ENCODE results near the gene TDRKH. TPM values are rescaled to one million over a fixed set of nuclear protein-coding genes. Genes with fewer than 3 reads are reported as not detected.
A peak's percentile ranks its signal among the peaks of the same experiment; 100 is the strongest.

The TDRKH gene, protein sequence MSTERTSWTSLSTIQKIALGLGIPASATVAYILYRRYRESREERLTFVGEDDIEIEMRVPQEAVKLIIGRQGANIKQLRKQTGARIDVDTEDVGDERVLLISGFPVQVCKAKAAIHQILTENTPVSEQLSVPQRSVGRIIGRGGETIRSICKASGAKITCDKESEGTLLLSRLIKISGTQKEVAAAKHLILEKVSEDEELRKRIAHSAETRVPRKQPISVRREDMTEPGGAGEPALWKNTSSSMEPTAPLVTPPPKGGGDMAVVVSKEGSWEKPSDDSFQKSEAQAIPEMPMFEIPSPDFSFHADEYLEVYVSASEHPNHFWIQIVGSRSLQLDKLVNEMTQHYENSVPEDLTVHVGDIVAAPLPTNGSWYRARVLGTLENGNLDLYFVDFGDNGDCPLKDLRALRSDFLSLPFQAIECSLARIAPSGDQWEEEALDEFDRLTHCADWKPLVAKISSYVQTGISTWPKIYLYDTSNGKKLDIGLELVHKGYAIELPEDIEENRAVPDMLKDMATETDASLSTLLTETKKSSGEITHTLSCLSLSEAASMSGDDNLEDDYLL
- total RNA-seq (1 to 10 TPM; 4.2 to 7.5 (median 6.0) TPM), polyA plus RNA-seq (3.4 TPM)
- long read RNA-seq, donor 1, partial matches to known transcripts: 7 of 22 reads
- long read RNA-seq, donor 1, other reads (novel, unspliced or antisense): 6 of 22 reads
- long read RNA-seq, donor 2, partial matches to known transcripts: 2 of 7 reads
- long read RNA-seq, donor 2, other reads (novel, unspliced or antisense): 4 of 7 reads
- long read RNA-seq, donor 3, transcript TDRKH-203 (13 exons, 2,824 nt): major isoform, 13 of 42 reads
- long read RNA-seq, donor 3, transcript TDRKH-207 (13 exons, 2,768 nt): minor isoform, 11 of 42 reads
- long read RNA-seq, donor 3, partial matches to known transcripts: 9 of 42 reads
- long read RNA-seq, donor 3, other reads (novel, unspliced or antisense): 9 of 42 reads
- long read RNA-seq, donor 4, partial matches to known transcripts: 0 of 12 reads
- long read RNA-seq, donor 4, other reads (novel, unspliced or antisense): 6 of 12 reads

DNA sequence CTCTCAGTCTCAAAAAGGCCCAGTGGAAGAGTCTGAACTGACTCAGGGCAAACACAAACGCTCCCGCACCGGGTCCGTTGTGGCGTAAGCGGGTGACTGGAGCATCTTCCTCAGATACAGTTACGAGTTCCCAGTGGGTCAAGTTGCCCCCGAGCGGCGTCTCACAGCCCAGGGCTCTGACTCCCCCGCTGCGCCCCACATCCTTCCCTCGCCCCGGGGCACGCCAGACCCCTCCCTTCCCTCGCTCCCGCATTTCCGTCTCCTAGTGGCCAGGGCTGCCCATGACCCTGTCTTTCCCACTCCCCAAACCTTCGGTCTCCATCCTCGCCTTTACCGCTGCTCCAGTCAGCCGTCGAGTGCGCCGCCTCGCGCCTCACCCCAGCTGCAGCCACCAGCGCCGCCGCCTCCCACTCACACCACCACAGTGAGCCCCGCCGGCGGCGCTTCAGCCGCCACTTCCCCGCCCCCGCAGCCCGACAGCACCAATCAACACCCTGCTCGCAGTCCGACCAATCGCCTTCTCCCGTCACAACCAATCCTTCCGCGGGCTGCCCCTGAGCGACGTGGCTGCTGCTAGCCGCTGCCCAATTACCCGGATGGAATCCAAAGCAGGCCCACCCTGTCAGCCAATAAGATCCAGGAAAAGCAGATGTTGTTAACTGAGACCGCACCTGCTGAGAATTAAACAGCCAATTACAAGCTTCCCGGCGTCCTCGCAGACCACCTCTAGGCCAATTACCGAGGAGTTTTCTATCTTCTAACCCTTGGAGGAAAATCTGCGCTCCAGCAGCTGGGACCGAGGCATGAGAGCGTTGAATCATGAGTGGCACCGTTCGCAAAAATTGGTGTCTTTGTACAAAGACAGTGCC is at the start of gene TDRKH:
Gene TDRKH (minus strand): TSS at position 430 of the 869 bp plus-strand sequence. CDS start 7,478 bp downstream, outside the sequence.
- Histone ChIP-seq H3K9me3 (ENCODE audit: control insufficient read depth, low read length) (no peaks in the 10 kb centered on the region), H3K4me3 (ENCODE audit: low read length) (peak within 1 kb of the TSS; percentile 77), H3K27me3 (ENCODE audit: control insufficient read depth, insufficient read depth) (no peaks in the 10 kb centered on the region), H3K4me1 (ENCODE audit: control insufficient read depth, insufficient read depth, low read length) (no peaks in the 10 kb centered on the region), H3K27ac (ENCODE audit: low read length) (peak within 1 kb of the TSS; percentile 11)
- peak; percentile 98 to 99 (median 99) for DNase-seq
- ATAC-seq: peak; percentile 100
- intact Hi-C loops (cut with DNase I): no loop called here
- under 1% methylated on average over 58 of the region's 58 CpGs for WGBS

DNA sequence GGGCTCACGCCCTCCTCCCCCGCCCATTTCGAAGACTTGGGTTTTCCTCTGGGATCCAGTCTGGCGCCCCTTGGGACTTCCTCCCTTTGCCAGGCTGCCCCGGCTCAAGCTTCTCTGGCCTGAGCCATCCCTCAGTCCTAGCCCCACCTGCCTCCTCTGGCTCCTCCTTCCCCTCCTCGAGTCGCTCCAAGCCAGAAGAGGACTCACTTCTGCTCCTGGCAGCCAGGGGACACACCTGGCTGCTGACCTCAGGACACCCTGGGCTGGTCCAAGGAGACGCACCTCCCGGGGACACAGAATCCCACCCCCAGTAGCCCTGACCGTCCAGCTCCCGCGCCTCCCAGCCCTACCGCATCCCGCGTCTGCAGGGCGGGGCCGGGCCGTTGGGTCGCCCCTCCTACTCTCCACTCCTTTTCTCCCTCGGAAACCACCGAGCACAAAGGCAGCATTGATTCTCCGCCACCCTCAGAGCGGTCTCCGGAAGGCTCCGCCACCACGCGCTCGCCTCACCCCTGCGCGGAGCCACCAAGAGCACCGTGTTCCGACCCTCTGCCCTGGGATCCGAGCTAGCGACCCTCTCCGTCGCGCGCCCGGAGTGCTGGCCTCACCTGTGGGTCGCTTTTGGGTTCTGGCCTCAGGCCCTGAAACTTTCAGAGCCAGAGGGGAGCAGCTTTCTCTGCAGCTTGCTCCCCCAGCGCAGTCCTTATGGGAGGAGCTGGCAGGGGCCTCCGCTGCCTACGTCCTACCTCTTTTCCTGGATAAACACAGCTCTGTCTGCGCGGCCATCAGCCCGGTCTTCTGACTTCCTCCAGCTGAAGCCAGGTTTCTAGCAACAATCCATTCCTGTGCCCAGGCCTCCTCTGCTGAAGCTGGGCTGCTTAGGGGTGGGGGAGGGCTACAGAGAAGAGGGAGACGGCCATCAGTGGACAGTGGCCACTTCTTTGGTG is 49.4 kb upstream of the TDRKH start, which contains the start of gene C2CD4D:
Gene C2CD4D (minus strand): TSS at position 364 of the 947 bp plus-strand sequence. CDS start 831 bp downstream, outside the sequence.
- Histone ChIP-seq H3K4me1 (ENCODE audit: control insufficient read depth, insufficient read depth, low read length) (no peaks in the 10 kb centered on the region), H3K27ac (ENCODE audit: low read length) (no peak within 1 kb of the TSS), H3K4me3 (ENCODE audit: low read length) (peak within 1 kb of the TSS; percentile 53), H3K9me3 (ENCODE audit: control insufficient read depth, low read length) (no peaks in the 10 kb centered on the region), H3K27me3 (ENCODE audit: control insufficient read depth, insufficient read depth) (no peaks in the 10 kb centered on the region)
- ATAC-seq: peak; percentile 79 to 84
- intact Hi-C loops (cut with DNase I): loop anchor here in 2 of 4 donors (10.0 kb wide), 1 partner anchor 245 kb away; no protein-coding TSS in a partner anchor
- DNase-seq: peak; percentile 62 to 87 (median 85)
- WGBS: 4% methylated on average over 47 of the region's 47 CpGs

DNA sequence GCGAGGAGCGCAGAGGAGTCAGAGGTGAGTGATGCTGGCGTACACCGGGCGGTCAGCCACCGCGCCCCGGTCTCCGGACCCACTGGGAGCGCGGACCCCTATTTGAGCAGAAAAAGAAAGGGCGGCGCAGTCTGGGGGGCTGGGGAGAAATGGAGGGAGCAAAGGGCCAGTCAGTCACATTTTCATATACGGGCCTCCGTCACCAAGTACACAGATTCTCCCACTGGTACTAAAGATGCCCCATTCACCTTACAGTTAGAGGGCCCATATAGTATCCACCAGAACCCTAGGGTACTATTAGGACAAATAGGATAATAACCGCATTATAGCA is 48.7 kb upstream of the TDRKH start:
- Histone ChIP-seq H3K27me3 (ENCODE audit: control insufficient read depth, insufficient read depth) (no peaks in the 10 kb centered on the region), H3K27ac (ENCODE audit: low read length) (no peak overlapping the region), H3K9me3 (ENCODE audit: control insufficient read depth, low read length) (no peaks in the 10 kb centered on the region), H3K4me3 (ENCODE audit: low read length) (peak overlapping the region; percentile 53), H3K4me1 (ENCODE audit: control insufficient read depth, insufficient read depth, low read length) (no peaks in the 10 kb centered on the region)
- intact Hi-C loops (cut with DNase I): loop anchor here in 2 of 4 donors (10.0 kb wide), 1 partner anchor 244 kb away; no protein-coding TSS in a partner anchor
- WGBS: 12% methylated on average over 16 of the region's 16 CpGs
- ATAC-seq (no peak), DNase-seq (no peak)

DNA sequence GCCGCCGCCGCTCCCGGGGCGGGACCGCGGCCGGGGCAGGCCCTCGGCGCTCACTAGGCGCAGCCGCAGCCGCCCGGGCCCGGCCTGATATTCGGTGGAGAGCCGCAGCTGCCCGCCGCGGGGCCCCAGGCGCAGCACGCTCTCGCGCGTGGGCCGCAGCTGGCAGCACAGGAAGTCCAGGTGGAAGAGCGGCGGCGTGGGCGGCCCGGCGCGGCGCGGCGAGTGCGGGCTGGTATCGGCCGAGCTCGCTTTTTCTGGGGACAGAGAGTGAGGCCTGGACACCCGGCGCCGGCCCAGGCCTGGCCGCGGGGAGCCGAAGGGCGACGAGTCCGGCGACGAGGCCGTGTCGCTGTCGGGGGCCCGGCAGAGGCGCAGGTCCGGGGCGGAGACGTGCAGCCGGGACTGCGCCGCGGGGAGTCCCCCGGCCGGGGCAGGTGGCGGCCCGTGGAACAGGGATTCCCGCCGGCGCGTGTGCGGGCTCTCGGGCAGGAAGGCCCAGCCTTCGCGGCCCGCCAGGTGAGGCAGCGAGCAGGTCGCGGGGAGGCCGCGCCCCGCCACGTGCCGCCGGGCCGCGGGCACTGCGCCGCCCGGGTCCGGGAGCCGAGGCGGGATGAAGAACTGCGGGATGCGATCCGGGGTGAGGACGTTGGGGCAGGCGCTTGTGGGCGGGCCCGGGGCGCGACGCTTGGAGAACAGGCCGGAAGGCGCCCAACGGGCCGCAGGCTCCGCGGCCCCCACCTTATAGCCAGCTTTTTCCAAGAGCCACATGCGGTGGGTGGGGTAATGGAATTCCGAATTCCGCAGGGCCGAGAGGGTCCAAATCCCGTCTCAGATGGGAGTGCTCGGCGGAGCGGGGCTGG is 48.2 kb upstream of the TDRKH start:
- Histone ChIP-seq H3K4me3 (ENCODE audit: low read length) (peak overlapping the region; percentile 53), H3K27me3 (ENCODE audit: control insufficient read depth, insufficient read depth) (no peaks in the 10 kb centered on the region), H3K4me1 (ENCODE audit: control insufficient read depth, insufficient read depth, low read length) (no peaks in the 10 kb centered on the region), H3K27ac (ENCODE audit: low read length) (no peak overlapping the region), H3K9me3 (ENCODE audit: control insufficient read depth, low read length) (no peaks in the 10 kb centered on the region)
- 2% methylated on average over 117 of the region's 117 CpGs for WGBS
- intact Hi-C loops (cut with DNase I): loop anchor here in 2 of 4 donors (10.0 kb wide), 1 partner anchor 244 kb away; no protein-coding TSS in a partner anchor
- ATAC-seq (peak; percentile 37 to 41), DNase-seq (peak; percentile 28 to 80 (median 72))

DNA sequence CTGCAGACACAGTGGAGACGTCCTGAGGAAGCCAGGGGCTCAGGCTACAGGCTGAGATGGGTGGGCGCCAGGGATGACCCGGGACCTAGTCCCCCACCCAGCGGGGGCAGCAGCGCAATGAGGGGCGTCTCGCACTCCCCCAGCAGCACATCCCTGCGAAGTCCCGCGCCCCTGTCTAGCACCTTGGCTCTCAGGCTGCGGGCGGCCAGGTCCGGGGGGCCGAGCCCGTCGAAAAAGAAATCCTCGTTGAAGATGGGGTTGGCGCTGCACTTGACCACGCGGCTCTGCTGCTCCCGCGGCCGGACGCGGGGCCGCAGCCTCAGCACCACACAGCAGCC is 47.6 kb upstream of the TDRKH start:
- Histone ChIP-seq H3K4me3 (ENCODE audit: low read length) (peak overlapping the region; percentile 53), H3K27ac (ENCODE audit: low read length) (no peak overlapping the region), H3K27me3 (ENCODE audit: control insufficient read depth, insufficient read depth) (no peaks in the 10 kb centered on the region), H3K9me3 (ENCODE audit: control insufficient read depth, low read length) (no peaks in the 10 kb centered on the region), H3K4me1 (ENCODE audit: control insufficient read depth, insufficient read depth, low read length) (no peaks in the 10 kb centered on the region)
- intact Hi-C loops (cut with DNase I): loop anchor here in 2 of 4 donors (10.0 kb wide), 1 partner anchor 243 kb away; no protein-coding TSS in a partner anchor
- no peak for ATAC-seq
- DNase-seq: no peak
- 7% methylated on average over 26 of the region's 26 CpGs for WGBS

DNA sequence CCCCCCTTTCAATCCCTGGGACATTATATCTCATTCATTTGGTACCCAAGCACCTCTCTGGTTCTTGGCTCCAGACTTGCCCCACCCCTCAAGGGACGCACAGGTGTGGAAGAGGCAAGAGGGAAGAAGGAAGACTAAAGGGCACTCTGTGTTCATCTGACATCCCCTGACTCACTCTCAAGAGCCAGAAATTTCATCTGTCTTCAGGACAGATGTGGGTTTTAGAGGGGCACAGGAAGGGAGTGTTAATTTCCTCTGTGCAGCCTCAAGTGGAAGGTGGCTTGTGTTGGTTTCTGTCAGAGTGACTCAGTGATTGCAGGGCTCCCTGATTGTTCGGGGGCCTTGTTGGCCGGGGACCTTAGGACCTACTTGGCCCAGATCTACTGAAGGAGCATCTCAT is 46.9 kb upstream of the TDRKH start:
- Histone ChIP-seq H3K27ac (ENCODE audit: low read length) (no peak overlapping the region), H3K27me3 (ENCODE audit: control insufficient read depth, insufficient read depth) (no peaks in the 10 kb centered on the region)
- 50% methylated on average over 3 of the region's 3 CpGs for WGBS

DNA sequence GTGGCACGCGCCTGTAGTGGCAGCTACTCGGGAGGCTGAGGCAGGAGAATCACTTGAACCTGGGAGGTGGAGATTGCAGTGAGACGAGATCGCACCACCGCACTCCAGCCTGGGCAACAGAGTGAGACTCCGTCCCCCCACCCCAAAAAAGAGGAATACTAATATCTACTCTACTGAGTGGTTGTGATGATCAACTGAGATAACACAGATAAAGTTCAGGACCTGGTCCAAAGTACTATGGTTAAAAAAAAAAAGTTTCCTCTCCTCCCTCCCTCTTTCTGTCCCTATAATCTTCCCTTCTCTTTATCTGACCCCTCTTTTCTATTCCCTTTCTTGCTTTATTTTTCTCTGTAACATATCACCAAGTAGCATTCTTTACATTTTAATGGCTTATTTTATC is 45.3 kb upstream of the TDRKH start:
- no peaks in the 10 kb centered on the region for H3K27me3 ChIP-seq (ENCODE audit: control insufficient read depth, insufficient read depth)
- H3K9me3 ChIP-seq (ENCODE audit: control insufficient read depth, low read length): no peaks in the 10 kb centered on the region
- 94% methylated on average over 7 of the region's 7 CpGs for WGBS
- no peak for DNase-seq
- H3K27ac ChIP-seq (ENCODE audit: low read length): no peak overlapping the region
- no peaks in the 10 kb centered on the region for H3K4me1 ChIP-seq (ENCODE audit: control insufficient read depth, insufficient read depth, low read length)
- H3K4me3 ChIP-seq (ENCODE audit: low read length): no peak overlapping the region
- intact Hi-C loops (cut with DNase I): loop anchor here in 2 of 4 donors (10.0 kb wide), 1 partner anchor 241 kb away; no protein-coding TSS in a partner anchor
- no peak for ATAC-seq

More for the DNA sequence above, 46.9 kb upstream of the TDRKH start:
- DNase-seq (no peak), ATAC-seq (no peak)
- intact Hi-C loops (cut with DNase I): loop anchor here in 2 of 4 donors (10.0 kb wide), 1 partner anchor 242 kb away; no protein-coding TSS in a partner anchor
- Histone ChIP-seq H3K4me1 (ENCODE audit: control insufficient read depth, insufficient read depth, low read length) (no peaks in the 10 kb centered on the region), H3K9me3 (ENCODE audit: control insufficient read depth, low read length) (no peaks in the 10 kb centered on the region), H3K4me3 (ENCODE audit: low read length) (no peak overlapping the region)

DNA sequence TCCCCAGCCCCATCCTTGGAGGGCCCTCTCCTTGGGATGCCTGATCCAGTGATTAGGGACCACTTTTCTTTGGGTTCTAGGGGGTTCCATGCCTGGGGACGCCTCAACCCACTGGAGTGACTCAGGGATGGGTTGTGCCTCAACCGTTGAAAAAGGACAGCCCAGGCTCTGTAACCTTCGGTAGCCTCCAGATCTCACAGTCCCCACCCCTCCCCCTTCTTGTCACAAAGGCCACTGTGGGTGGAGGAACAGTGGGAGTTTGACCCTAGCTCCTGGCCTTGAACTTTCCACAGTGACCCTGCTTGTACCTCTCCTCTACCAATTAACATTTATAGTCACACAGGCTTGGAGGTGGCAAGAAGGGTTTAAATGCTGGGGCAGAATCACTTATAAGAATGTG is 43.9 kb upstream of the TDRKH start:
- H3K27me3 ChIP-seq (ENCODE audit: control insufficient read depth, insufficient read depth): no peaks in the 10 kb centered on the region
- no peak for ATAC-seq
- no peak overlapping the region for H3K27ac ChIP-seq (ENCODE audit: low read length)
- H3K4me3 ChIP-seq (ENCODE audit: low read length): no peak overlapping the region
- no peaks in the 10 kb centered on the region for H3K9me3 ChIP-seq (ENCODE audit: control insufficient read depth, low read length)
- WGBS: 72% methylated on average over 3 of the region's 3 CpGs
- peaks cover 3% of the 10 kb centered on the region for H3K4me1 ChIP-seq (ENCODE audit: control insufficient read depth, insufficient read depth, low read length)
- intact Hi-C loops (cut with DNase I): loop anchor here in 2 of 4 donors (10.0 kb wide), 1 partner anchor 239 kb away; no protein-coding TSS in a partner anchor
- no peak for DNase-seq

Data from right cardiac atrium (tissue), 5 donors.